IMR-90 (cell line): ENCODE results near the gene GPR32. TPM values are rescaled to one million over a fixed set of nuclear protein-coding genes. Genes with fewer than 3 reads are reported as not detected.

Experiments
- ATAC-seq: fragments of 200-7000 bp; cut with Tn5 transposase; 2 replicates; pipeline ENCODE4 v1.9.1; 2020; ENCODE audit warnings: low read depth, mild to moderate bottlenecking, moderate library complexity
- BruUV-seq: library from RNA; stranded (reverse); fragments of 400-500 nt; replicated peaks from 2 replicates; lab custom pipeline; 2021; lab: Mats Ljungman, UMichigan
- CTCF ChIA-PET: fragments of 300-600 bp; formaldehyde crosslinking; extraction: SDS; loops from one replicate; lab custom pipeline; 2021; ENCODE audit warnings: antibody characterized with exemption; lab: Yijun Ruan, JAX
- POLR2A ChIA-PET: fragments of 300-600 bp; sonication (Branson Sonifier 250); formaldehyde crosslinking; loops from one replicate; lab custom pipeline; 2022; ENCODE audit warnings: antibody characterized with exemption; ENCODE audit not compliant: unreplicated experiment; lab: Charles Lee
- DNase-seq: peaks from one replicate; pipeline ENCODE4 v3.0.0; 2013
- H2AFZ ChIP-seq: replicated peaks from 2 replicates; pipeline ENCODE3; 2013; ENCODE audit warnings: low read length, mild to moderate bottlenecking; ENCODE audit not compliant: poor library complexity
- H2AK5ac ChIP-seq: 2 replicates; pipeline ENCODE4 v1.6.1; 2013; ENCODE audit warnings: low read depth, low read length, inconsistent platforms
- H2AK9ac ChIP-seq: replicated peaks from 2 replicates; pipeline ENCODE3; 2013; ENCODE audit warnings: mild to moderate bottlenecking, low read depth, low read length, moderate library complexity; ENCODE audit not compliant: poor library complexity
- H2BK120ac ChIP-seq: 2 replicates; pipeline ENCODE4 v1.6.1; 2013; ENCODE audit warnings: low read depth, low read length, inconsistent platforms
- H2BK15ac ChIP-seq: 3 replicates; pipeline ENCODE4 v1.6.1; 2013; ENCODE audit warnings: low read depth, low read length, inconsistent platforms
- H2BK20ac ChIP-seq: 2 replicates; pipeline ENCODE4 v1.6.1; 2013; ENCODE audit warnings: low read depth, mild to moderate bottlenecking, inconsistent platforms, low read length, moderate library complexity
- H2BK5ac ChIP-seq: 2 replicates; pipeline ENCODE4 v1.6.1; 2013; ENCODE audit warnings: mild to moderate bottlenecking, low read depth, low read length, inconsistent platforms; ENCODE audit not compliant: poor library complexity, severe bottlenecking
- H3K14ac ChIP-seq: replicated peaks from 2 replicates; pipeline ENCODE4 v1.6.1; 2013; ENCODE audit warnings: low read depth, low read length, inconsistent platforms
- H3K18ac ChIP-seq: 2 replicates; pipeline ENCODE4 v1.6.1; 2013; ENCODE audit warnings: low read depth, low read length, control low read depth
- H3K23ac ChIP-seq: 2 replicates; pipeline ENCODE4 v1.6.1; 2013; ENCODE audit warnings: low read depth, low read length, inconsistent platforms
- H3K27ac ChIP-seq: 2 replicates; pipeline ENCODE4 v1.5.1; 2013; ENCODE audit warnings: mild to moderate bottlenecking, control low read depth, low read length; ENCODE audit not compliant: insufficient read depth
- H3K27me3 ChIP-seq: 2 replicates; pipeline ENCODE4 v1.6.1; 2013; ENCODE audit warnings: low read length; ENCODE audit not compliant: control insufficient read depth, insufficient read depth
- H3K36me3 ChIP-seq: 2 replicates; pipeline ENCODE4 v1.6.1; 2013; ENCODE audit warnings: low read length, mixed read lengths; ENCODE audit not compliant: control insufficient read depth, insufficient read depth
- H3K4ac ChIP-seq: 2 replicates; pipeline ENCODE4 v1.6.1; 2013; ENCODE audit warnings: low read depth, low read length, inconsistent platforms
- H3K4me1 ChIP-seq: 2 replicates; pipeline ENCODE4 v1.6.1; 2013; ENCODE audit warnings: low read length, mixed read lengths; ENCODE audit not compliant: control insufficient read depth, insufficient read depth
- H3K4me2 ChIP-seq: 2 replicates; pipeline ENCODE4 v1.6.1; 2013; ENCODE audit warnings: low read depth, mild to moderate bottlenecking, control low read depth, low read length, moderate library complexity
- H3K4me3 ChIP-seq: 2 replicates; pipeline ENCODE4 v1.5.1; 2013; ENCODE audit warnings: low read depth, mild to moderate bottlenecking, control low read depth, low read length, moderate library complexity; ENCODE audit not compliant: insufficient read depth
- H3K56ac ChIP-seq: 2 replicates; pipeline ENCODE4 v1.6.1; 2013; ENCODE audit warnings: low read length, inconsistent platforms; ENCODE audit not compliant: insufficient read depth; ENCODE audit errors: extremely low read depth
- H3K79me1 ChIP-seq, 2 experiments: 2 replicates each; pipeline ENCODE4 v1.6.1; 2013; ENCODE audit warnings: low read length in 2 of 2, inconsistent platforms in 1 of 2, low read depth in 1 of 2
- H3K9ac ChIP-seq: 2 replicates; pipeline ENCODE4 v1.6.1; 2013; ENCODE audit warnings: low read depth, low read length, control low read depth
- H3K9me1 ChIP-seq: 2 replicates; pipeline ENCODE4 v1.6.1; 2013; ENCODE audit warnings: low read length, inconsistent platforms; ENCODE audit not compliant: insufficient read depth
- H3K9me3 ChIP-seq: 2 replicates; pipeline ENCODE4 v1.6.1; 2013; ENCODE audit warnings: low read length; ENCODE audit not compliant: control insufficient read depth, insufficient read depth
- H4K20me1 ChIP-seq: 2 replicates; pipeline ENCODE4 v1.6.1; 2013; ENCODE audit warnings: low read length, inconsistent platforms; ENCODE audit not compliant: insufficient read depth
- H4K5ac ChIP-seq: 2 replicates; pipeline ENCODE4 v1.6.1; 2013; ENCODE audit warnings: mild to moderate bottlenecking, low read depth, low read length, control low read depth
- H4K8ac ChIP-seq, 2 experiments: 2 replicates each; pipeline ENCODE4 v1.6.1; 2013; ENCODE audit warnings: low read depth in 2 of 2, low read length in 2 of 2, control low read depth in 1 of 2, inconsistent platforms in 1 of 2
- H4K91ac ChIP-seq: 2 replicates; pipeline ENCODE4 v1.6.1; 2013; ENCODE audit warnings: low read depth, low read length, inconsistent platforms; ENCODE audit not compliant: insufficient read depth
- FOS ChIP-seq: fragments of 150-350 bp; IDR thresholded peaks from 2 replicates; pipeline ENCODE4 v1.6.1; 2016; ENCODE audit warnings: low read depth, low read length
- MAFK ChIP-seq: IDR thresholded peaks from 2 replicates; pipeline ENCODE4 v1.6.1; 2012; ENCODE audit warnings: low read depth, low read length, improper control_type of control experiment
- MXI1 ChIP-seq: IDR thresholded peaks from 2 replicates; pipeline ENCODE4 v1.6.1; 2012; ENCODE audit warnings: low read depth, mild to moderate bottlenecking, low read length, moderate library complexity, borderline replicate concordance
- POLR2A ChIP-seq: IDR thresholded peaks from 2 replicates; pipeline ENCODE4 v1.6.1; 2012; ENCODE audit warnings: mild to moderate bottlenecking, low read depth, low read length
- RAD21 ChIP-seq: IDR thresholded peaks from 2 replicates; pipeline ENCODE4 v1.6.1; 2012; ENCODE audit warnings: low read length, improper control_type of control experiment
- RCOR1 ChIP-seq: IDR thresholded peaks from 2 replicates; pipeline ENCODE4 v1.6.1; 2012; ENCODE audit warnings: mild to moderate bottlenecking, low read length, improper control_type of control experiment; ENCODE audit not compliant: insufficient replicate concordance
- SMC3 ChIP-seq: fragments of 150-350 bp; IDR thresholded peaks from 2 replicates; pipeline ENCODE4 v1.6.1; 2016; ENCODE audit warnings: low read depth, mild to moderate bottlenecking, antibody characterized with exemption, low read length, moderate library complexity
- WGBS, 2 experiments: methylation state at CpG; one replicate each; pipeline versions ENCODE4 v1.1.5 to v1.1.7; 2013; ENCODE audit warnings: missing lambda C conversion rate in 2 of 2; ENCODE audit not compliant: insufficient read length in 1 of 2; ENCODE audit errors: extremely low coverage in 2 of 2; 5-methylcytosine and 5-hydroxymethylcytosine counted together
- dilution Hi-C: fragments of 300-500 bp; cut with HindIII; formaldehyde crosslinking; loops from one replicate; pipeline ENCODE4 v1.14.3; 2018; ENCODE audit warnings: low sequenced_read_pairs; ENCODE audit not compliant: unreplicated experiment
- in situ Hi-C: fragments of 300-500 bp; cut with MboI; formaldehyde crosslinking; loops from 3 replicates; pipeline ENCODE4 v1.14.3; 2019; ENCODE audit warnings: low sequenced_read_pairs, inconsistent platforms, mixed read lengths
- intact Hi-C: fragments of 100-400 bp; cut with micrococcal nuclease; formaldehyde crosslinking; loops from 2 replicates; pipeline ENCODE4 v1.10.0; 2022
- polyA plus RNA-seq, 3 experiments: library from polyadenylated mRNA; depleted of rRNA; stranded (reverse); fragments of >200 nt; gene quantifications; 2 replicates each; pipeline ENCODE4 v1.2.3, GENCODE V29; 2012; ENCODE audit warnings: low replicate concordance in 1 of 3
- total RNA-seq: library from RNA; depleted of rRNA; stranded (reverse); fragments of >200 nt; gene quantifications from 2 replicates; pipeline ENCODE4 v1.2.3, GENCODE V29; 2012
- TF ChIP-seq, protein P1 (sequence below): conservative IDR thresholded peaks from 2 replicates; pipeline ENCODE4 v1.5.1; 2012; ENCODE audit warnings: mild to moderate bottlenecking, low read depth, low read length, improper control_type of control experiment
- TF ChIP-seq, protein P2 (sequence below): fragments of 150-350 bp; IDR thresholded peaks from 2 replicates; pipeline ENCODE4 v1.6.1; 2017; ENCODE audit warnings: mild to moderate bottlenecking, antibody characterized with exemption, low read length, low read depth

Gene GPR32
- total and polyA plus RNA-seq, 2 of the 4 experiments (the other 2 are of a cell fraction), result not detected

DNA sequence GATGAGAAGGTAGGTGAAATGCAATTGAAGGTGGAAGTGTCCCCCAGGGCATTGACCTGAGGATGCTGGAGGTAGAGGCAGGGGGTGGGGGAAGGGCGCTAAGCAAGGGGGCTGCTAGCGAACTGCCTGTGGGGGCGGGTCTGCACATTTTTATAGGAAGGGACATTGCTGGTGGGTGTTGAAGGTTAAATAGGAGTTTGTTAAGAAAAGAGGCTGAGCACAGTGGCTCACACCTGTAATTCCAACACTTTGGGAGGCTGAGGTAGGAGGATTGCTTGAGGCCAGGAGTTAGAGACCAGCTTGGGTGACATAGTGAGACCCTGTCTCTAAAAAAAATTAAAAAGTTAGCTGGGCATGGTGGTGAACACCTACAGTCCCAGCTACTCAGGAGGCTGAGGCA is 14.4 kb downstream of the GPR32 start:
- peaks cover 11% of the 10 kb centered on the region for H3K27me3 ChIP-seq
- BruUV-seq, result no TSS peak
- no peaks in the 10 kb centered on the region for H4K20me1 ChIP-seq
- no peak overlapping the region for H3K56ac ChIP-seq
- no peak overlapping the region for H2BK5ac ChIP-seq
- no peak overlapping the region for H2AK5ac ChIP-seq
- POLR2A ChIA-PET, result no interaction called here
- no peaks in the 10 kb centered on the region for H3K9me1 ChIP-seq
- H2AK9ac ChIP-seq, result no peak overlapping the region
- in situ Hi-C loops, result loop anchor here (10.0 kb wide), 2 partner anchors 250 to 430 kb away; no protein-coding TSS in a partner anchor
- dilution Hi-C loops, result no loop called here
- H3K4me3 ChIP-seq, result no peak overlapping the region
- H3K4me2 ChIP-seq, result no peak overlapping the region
- H2BK15ac ChIP-seq, result no peak overlapping the region
- DNase-seq (no peak), ATAC-seq (no peak)
- H4K5ac ChIP-seq, result no peak overlapping the region
- no peaks in the 10 kb centered on the region for H3K9me3 ChIP-seq
- H2BK20ac ChIP-seq, result no peak overlapping the region
- H2AFZ ChIP-seq, result no peak overlapping the region
- no CpG with 5 or more reads among the region's 3 CpGs for WGBS, 2 experiments
- no peak overlapping the region for H2BK120ac ChIP-seq
- H3K9ac ChIP-seq, result no peak overlapping the region
- TF ChIP-seq SMC3, result no peak
- TF ChIP-seq, protein P1, sequence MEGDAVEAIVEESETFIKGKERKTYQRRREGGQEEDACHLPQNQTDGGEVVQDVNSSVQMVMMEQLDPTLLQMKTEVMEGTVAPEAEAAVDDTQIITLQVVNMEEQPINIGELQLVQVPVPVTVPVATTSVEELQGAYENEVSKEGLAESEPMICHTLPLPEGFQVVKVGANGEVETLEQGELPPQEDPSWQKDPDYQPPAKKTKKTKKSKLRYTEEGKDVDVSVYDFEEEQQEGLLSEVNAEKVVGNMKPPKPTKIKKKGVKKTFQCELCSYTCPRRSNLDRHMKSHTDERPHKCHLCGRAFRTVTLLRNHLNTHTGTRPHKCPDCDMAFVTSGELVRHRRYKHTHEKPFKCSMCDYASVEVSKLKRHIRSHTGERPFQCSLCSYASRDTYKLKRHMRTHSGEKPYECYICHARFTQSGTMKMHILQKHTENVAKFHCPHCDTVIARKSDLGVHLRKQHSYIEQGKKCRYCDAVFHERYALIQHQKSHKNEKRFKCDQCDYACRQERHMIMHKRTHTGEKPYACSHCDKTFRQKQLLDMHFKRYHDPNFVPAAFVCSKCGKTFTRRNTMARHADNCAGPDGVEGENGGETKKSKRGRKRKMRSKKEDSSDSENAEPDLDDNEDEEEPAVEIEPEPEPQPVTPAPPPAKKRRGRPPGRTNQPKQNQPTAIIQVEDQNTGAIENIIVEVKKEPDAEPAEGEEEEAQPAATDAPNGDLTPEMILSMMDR, result no peak
- no peak for TF ChIP-seq MXI1
- TF ChIP-seq RCOR1, result no peak
- no peak for TF ChIP-seq POLR2A
- no peak for TF ChIP-seq RAD21
- no peak for TF ChIP-seq FOS
- TF ChIP-seq, protein P2, sequence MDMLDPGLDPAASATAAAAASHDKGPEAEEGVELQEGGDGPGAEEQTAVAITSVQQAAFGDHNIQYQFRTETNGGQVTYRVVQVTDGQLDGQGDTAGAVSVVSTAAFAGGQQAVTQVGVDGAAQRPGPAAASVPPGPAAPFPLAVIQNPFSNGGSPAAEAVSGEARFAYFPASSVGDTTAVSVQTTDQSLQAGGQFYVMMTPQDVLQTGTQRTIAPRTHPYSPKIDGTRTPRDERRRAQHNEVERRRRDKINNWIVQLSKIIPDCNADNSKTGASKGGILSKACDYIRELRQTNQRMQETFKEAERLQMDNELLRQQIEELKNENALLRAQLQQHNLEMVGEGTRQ, result no peak
- TF ChIP-seq MAFK, result no peak
- H3K27ac ChIP-seq, result no peak overlapping the region
- no peak overlapping the region for H3K4ac ChIP-seq
- CTCF ChIA-PET, result no interaction called here
- H3K23ac ChIP-seq, result no peak overlapping the region
- H3K18ac ChIP-seq, result no peak overlapping the region
- no peaks in the 10 kb centered on the region for H3K79me1 ChIP-seq
- no peak overlapping the region for H4K91ac ChIP-seq
- H4K8ac ChIP-seq, result no peak overlapping the region
- intact Hi-C loops, result no loop called here
- no peaks in the 10 kb centered on the region for H3K36me3 ChIP-seq
- no peak overlapping the region for H3K14ac ChIP-seq
- H3K4me1 ChIP-seq, result no peaks in the 10 kb centered on the region
